Erythroblast (primary cell): Measurements from ENCODE around the gene CREB5.

Experiments used
- GATA1 ChIP-seq: IDR thresholded peaks from 2 replicates; pipeline ENCODE4 v1.6.1; 2011; ENCODE audit warnings: low read depth, mild to moderate bottlenecking, control low read depth, low read length, moderate library complexity
- POLR2A ChIP-seq: IDR thresholded peaks from 2 replicates; pipeline ENCODE4 v1.6.1; 2011; ENCODE audit warnings: mild to moderate bottlenecking, low read length

DNA sequence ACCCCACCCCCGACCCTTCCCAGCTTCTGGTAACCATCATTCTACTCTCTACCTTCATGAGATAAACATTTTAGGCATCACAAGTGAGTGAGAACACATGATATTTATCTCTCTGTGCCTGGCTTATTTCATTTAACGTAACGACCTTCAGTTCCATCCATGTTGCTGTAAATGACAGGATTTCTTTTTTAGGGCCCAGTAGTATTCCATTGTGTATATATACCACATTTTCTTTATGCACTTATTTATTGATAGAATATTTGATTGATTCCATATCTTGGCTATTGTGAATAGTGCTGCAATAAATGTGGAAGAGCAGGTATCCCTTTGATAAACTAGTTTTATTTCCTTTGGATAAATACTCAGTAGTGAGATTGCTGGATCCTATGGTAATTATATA lies 112.7 kb downstream of the CREB5 start:
- TF ChIP-seq POLR2A = no peak
- no peak for TF ChIP-seq GATA1
